Liver (tissue), 9 donors: ENCODE data around the gene U2AF2. TPM values are rescaled to one million over a fixed set of nuclear protein-coding genes. Genes with fewer than 3 reads are reported as not detected.

Experiments used
- DNase-seq: peaks from one replicate; pipeline ENCODE4 v3.0.0-alpha.2; 2017; ENCODE audit warnings: low spot score
- H3K27ac ChIP-seq, 2 donors: one replicate each; pipeline ENCODE4 v1.7.0; 2013; ENCODE audit warnings: inconsistent platforms in 2 of 2, low read length in 2 of 2, control low read depth in 1 of 2, low read depth in 1 of 2, mild to moderate bottlenecking in 1 of 2
- H3K27me3 ChIP-seq, 4 donors: one replicate each; pipeline versions ENCODE4 v1.6.1 to v1.7.0; 2013; ENCODE audit warnings: low read length in 3 of 4, inconsistent platforms in 1 of 4, mild to moderate bottlenecking in 1 of 4, moderate library complexity in 1 of 4; ENCODE audit not compliant: control insufficient read depth in 4 of 4, insufficient read depth in 4 of 4
- H3K36me3 ChIP-seq, 4 donors: one replicate each; pipeline versions ENCODE4 v1.6.1 to v1.7.0; 2013; ENCODE audit warnings: low read length in 3 of 4, mild to moderate bottlenecking in 3 of 4, low read depth in 1 of 4, moderate library complexity in 1 of 4; ENCODE audit not compliant: control insufficient read depth in 4 of 4, insufficient read depth in 3 of 4
- H3K4me1 ChIP-seq, 4 donors: one replicate each; pipeline versions ENCODE4 v1.6.1 to v1.7.0; 2013; ENCODE audit warnings: low read length in 3 of 4, mild to moderate bottlenecking in 3 of 4, moderate library complexity in 1 of 4; ENCODE audit not compliant: control insufficient read depth in 4 of 4, insufficient read depth in 4 of 4
- H3K4me3 ChIP-seq, 3 donors: one replicate each; pipeline versions ENCODE4 v1.6.1 to v1.7.0; 2013; ENCODE audit warnings: low read length in 3 of 3, control low read depth in 1 of 3, low read depth in 1 of 3, mild to moderate bottlenecking in 1 of 3
- H3K9ac ChIP-seq, 2 donors: one replicate each; pipeline ENCODE4 v1.7.0; 2013; ENCODE audit warnings: low read length in 2 of 2, mild to moderate bottlenecking in 2 of 2, moderate library complexity in 2 of 2, control low read depth in 1 of 2, low read depth in 1 of 2
- H3K9me3 ChIP-seq, 4 donors: one replicate each; pipeline versions ENCODE4 v1.6.1 to v1.7.0; 2013; ENCODE audit warnings: low read length in 3 of 4; ENCODE audit not compliant: control insufficient read depth in 4 of 4
- EGR1 ChIP-seq, 2 donors: IDR thresholded peaks; 2 replicates each; pipeline ENCODE4 v1.6.1; 2016 to 2018; ENCODE audit warnings: antibody characterized with exemption in 2 of 2, low read depth in 2 of 2
- FOXA2 ChIP-seq: IDR thresholded peaks from 2 replicates; pipeline ENCODE4 v1.6.1; 2016; ENCODE audit warnings: antibody characterized with exemption
- GABPA ChIP-seq, 2 donors: IDR thresholded peaks in 1 of 2; conservative IDR thresholded peaks in 1 of 2; 2 replicates each; pipeline ENCODE4 v1.6.1; 2016; ENCODE audit warnings: antibody characterized with exemption in 2 of 2, mild to moderate bottlenecking in 1 of 2, moderate library complexity in 1 of 2
- HNF4A ChIP-seq, 2 donors: conservative IDR thresholded peaks; 2 replicates each; pipeline ENCODE4 v1.6.1; 2016; ENCODE audit warnings: antibody characterized with exemption in 2 of 2, mild to moderate bottlenecking in 2 of 2
- JUND ChIP-seq, 2 donors: IDR thresholded peaks; 2 replicates each; pipeline ENCODE4 v1.6.1; 2016; ENCODE audit warnings: antibody characterized with exemption in 2 of 2
- NR2F2 ChIP-seq: IDR thresholded peaks from 2 replicates; pipeline ENCODE4 v1.6.1; 2016; ENCODE audit warnings: antibody characterized with exemption
- RXRA ChIP-seq, 2 donors: IDR thresholded peaks; 2 replicates each; pipeline ENCODE4 v1.6.1; 2017 to 2018; ENCODE audit warnings: antibody characterized with exemption in 2 of 2, mild to moderate bottlenecking in 1 of 2
- SP1 ChIP-seq: IDR thresholded peaks from 2 replicates; pipeline ENCODE4 v1.6.1; 2018; ENCODE audit warnings: antibody characterized with exemption, mild to moderate bottlenecking
- TAF1 ChIP-seq: conservative IDR thresholded peaks from 2 replicates; pipeline ENCODE4 v1.6.1; 2016; ENCODE audit warnings: antibody characterized with exemption, mild to moderate bottlenecking
- YY1 ChIP-seq: IDR thresholded peaks from 2 replicates; pipeline ENCODE4 v1.6.1; 2016; ENCODE audit warnings: antibody characterized with exemption, mild to moderate bottlenecking
- WGBS: extraction: QIAGEN DNeasy Blood & Tissue Kit; methylation state at CpG from one replicate; pipeline ENCODE4 v1.1.7; 2013; 5-methylcytosine and 5-hydroxymethylcytosine counted together
- polyA plus RNA-seq, 2 donors: library from polyadenylated mRNA; stranded (reverse) in 1 of 2; unstranded in 1 of 2; fragments of 200-250 nt in 1 of 2; fragments of >200 nt in 1 of 2; fragmentation: Nextera tagmentation in 1 of 2; extraction: Ambion mirVana in 1 of 2; gene quantifications; one replicate each; pipeline versions ENCODE4 v1.2.1 to v1.2.3, GENCODE V29; 2013 to 2015
- total RNA-seq, 2 donors: library from RNA; depleted of rRNA; stranded (reverse); fragments of >200 nt; gene quantifications; one replicate each; pipeline ENCODE4 v1.2.3, GENCODE V29; 2014
- TF ChIP-seq, protein P1 (sequence below): IDR thresholded peaks from 2 replicates; pipeline ENCODE4 v1.6.1; 2016; ENCODE audit warnings: antibody characterized with exemption
- TF ChIP-seq, protein P2 (sequence below): IDR thresholded peaks from 2 replicates; pipeline ENCODE4 v1.6.1; 2016; ENCODE audit warnings: antibody characterized with exemption
- TF ChIP-seq, protein P3 (sequence below): IDR thresholded peaks from 2 replicates; pipeline ENCODE4 v1.6.1; 2016; ENCODE audit warnings: antibody characterized with exemption
- TF ChIP-seq, protein P4 (sequence below): fragments of 150-350 bp; IDR thresholded peaks from 2 replicates; pipeline ENCODE4 v1.5.1; 2017; ENCODE audit warnings: improper control_type of control experiment, low read depth, low read length; ENCODE audit not compliant: missing input control
- donor health status: healthy.
- donor health status: healthy.
- donor health status: healthy.
- donor health status: healthy.
- donor health status: healthy.

U2AF2 gene
- total and polyA plus RNA-seq, 4 donors = 8.6 to 66.6 (median 51.2) TPM

DNA sequence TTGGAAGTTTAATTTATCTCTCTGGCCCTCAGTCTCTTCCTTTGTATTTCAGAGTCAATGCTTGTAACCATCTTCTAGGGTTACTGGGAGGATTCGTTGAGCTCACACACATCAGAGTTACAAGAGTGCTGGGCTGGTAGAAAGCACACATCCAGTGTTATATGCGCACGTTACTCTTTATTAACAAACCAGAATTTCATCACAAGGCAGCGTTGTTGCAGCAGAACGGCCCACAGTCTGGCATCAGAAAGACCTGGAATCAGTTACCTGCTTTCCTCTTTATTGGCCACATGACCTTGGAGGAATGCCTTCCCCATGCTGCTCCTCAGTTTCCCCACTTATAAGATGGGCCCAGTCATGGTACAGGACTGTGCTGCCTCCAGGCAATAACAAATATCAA, 45.5 kb upstream of the U2AF2 start:
- Histone ChIP-seq H3K4me1 (peaks cover 0 to 18% (median 15%) of the 10 kb centered on the region in 4 donors), H3K36me3 (peaks cover 0 to 8% (median 2%) of the 10 kb centered on the region in 4 donors), H3K27ac (no peak overlapping the region), H3K4me3 (no peak overlapping the region), H3K9me3 (no peaks in the 10 kb centered on the region), H3K9ac (no peak overlapping the region), H3K27me3 (no peaks in the 10 kb centered on the region)
- no peak for DNase-seq
- TF ChIP-seq RXRA (IDR thresholded peaks at IDR 0.05) = no peak
- TF ChIP-seq, protein P1, sequence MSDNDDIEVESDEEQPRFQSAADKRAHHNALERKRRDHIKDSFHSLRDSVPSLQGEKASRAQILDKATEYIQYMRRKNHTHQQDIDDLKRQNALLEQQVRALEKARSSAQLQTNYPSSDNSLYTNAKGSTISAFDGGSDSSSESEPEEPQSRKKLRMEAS = no peak
- no peak for TF ChIP-seq EGR1 (IDR thresholded peaks at IDR 0.05; ENCODE audit: low read depth in 2 of 2)
- TF ChIP-seq HNF4A (conservative IDR thresholded peaks at IDR 0.05) = no peak
- TF ChIP-seq, protein P2, sequence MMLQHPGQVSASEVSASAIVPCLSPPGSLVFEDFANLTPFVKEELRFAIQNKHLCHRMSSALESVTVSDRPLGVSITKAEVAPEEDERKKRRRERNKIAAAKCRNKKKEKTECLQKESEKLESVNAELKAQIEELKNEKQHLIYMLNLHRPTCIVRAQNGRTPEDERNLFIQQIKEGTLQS = no peak
- no peak for TF ChIP-seq GABPA (IDR thresholded peaks at IDR 0.05 in 1 of 2, conservative IDR thresholded peaks at IDR 0.05 in 1 of 2)
- no peak for TF ChIP-seq SP1
- no peak for TF ChIP-seq TAF1
- no peak for TF ChIP-seq NR2F2
- no peak for TF ChIP-seq FOXA2
- TF ChIP-seq, protein P3, sequence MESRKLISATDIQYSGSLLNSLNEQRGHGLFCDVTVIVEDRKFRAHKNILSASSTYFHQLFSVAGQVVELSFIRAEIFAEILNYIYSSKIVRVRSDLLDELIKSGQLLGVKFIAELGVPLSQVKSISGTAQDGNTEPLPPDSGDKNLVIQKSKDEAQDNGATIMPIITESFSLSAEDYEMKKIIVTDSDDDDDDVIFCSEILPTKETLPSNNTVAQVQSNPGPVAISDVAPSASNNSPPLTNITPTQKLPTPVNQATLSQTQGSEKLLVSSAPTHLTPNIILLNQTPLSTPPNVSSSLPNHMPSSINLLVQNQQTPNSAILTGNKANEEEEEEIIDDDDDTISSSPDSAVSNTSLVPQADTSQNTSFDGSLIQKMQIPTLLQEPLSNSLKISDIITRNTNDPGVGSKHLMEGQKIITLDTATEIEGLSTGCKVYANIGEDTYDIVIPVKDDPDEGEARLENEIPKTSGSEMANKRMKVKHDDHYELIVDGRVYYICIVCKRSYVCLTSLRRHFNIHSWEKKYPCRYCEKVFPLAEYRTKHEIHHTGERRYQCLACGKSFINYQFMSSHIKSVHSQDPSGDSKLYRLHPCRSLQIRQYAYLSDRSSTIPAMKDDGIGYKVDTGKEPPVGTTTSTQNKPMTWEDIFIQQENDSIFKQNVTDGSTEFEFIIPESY = no peak
- WGBS = 81% methylated on average over 5 of the region's 5 CpGs

DNA sequence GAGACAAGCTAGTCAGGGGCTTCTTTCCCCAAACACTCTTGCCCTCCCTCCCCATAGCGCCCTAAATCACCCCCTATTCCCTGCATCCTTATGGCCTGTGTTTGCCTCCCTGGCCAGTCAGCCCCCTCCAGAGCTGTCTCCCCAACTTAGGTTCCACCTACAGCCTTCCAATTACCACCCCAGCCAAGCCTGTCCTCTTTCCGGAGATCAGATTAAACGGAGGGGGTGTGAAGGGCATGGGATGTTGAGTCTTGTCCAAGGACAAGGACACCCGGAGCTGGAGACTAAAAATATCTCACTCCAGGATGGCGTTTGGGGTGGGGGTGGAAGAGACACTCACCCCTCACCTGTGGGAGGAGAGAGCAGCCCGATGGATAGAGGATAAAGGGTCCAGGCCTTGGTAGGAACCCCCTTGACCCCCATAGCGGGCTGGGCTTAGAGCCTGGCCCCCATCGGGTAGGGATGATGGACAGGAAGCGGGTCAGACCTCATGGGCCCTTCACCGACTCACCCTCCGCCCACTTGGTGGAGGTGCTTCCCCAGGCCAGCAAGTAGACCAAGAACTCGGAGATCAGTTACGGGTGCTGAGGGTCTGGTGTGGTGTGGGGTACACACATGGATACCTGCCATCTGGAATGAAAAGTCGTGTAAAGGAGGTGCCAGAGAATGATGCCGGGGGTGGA, 43.4 kb upstream of the U2AF2 start:
- DNase-seq = no peak
- peaks cover 0 to 9% (median 7%) of the 10 kb centered on the region in 4 donors for H3K4me1 ChIP-seq
- no peaks in the 10 kb centered on the region for H3K9me3 ChIP-seq
- H3K36me3 ChIP-seq = peaks cover 0 to 20% (median 11%) of the 10 kb centered on the region in 4 donors
- WGBS = 84% methylated on average over 15 of the region's 15 CpGs
- TF ChIP-seq YY1 (no peak), HNF4A (conservative IDR thresholded peaks at IDR 0.05) (no peak), JUND (IDR thresholded peaks at IDR 0.05) (no peak)
- TF ChIP-seq, protein P4, sequence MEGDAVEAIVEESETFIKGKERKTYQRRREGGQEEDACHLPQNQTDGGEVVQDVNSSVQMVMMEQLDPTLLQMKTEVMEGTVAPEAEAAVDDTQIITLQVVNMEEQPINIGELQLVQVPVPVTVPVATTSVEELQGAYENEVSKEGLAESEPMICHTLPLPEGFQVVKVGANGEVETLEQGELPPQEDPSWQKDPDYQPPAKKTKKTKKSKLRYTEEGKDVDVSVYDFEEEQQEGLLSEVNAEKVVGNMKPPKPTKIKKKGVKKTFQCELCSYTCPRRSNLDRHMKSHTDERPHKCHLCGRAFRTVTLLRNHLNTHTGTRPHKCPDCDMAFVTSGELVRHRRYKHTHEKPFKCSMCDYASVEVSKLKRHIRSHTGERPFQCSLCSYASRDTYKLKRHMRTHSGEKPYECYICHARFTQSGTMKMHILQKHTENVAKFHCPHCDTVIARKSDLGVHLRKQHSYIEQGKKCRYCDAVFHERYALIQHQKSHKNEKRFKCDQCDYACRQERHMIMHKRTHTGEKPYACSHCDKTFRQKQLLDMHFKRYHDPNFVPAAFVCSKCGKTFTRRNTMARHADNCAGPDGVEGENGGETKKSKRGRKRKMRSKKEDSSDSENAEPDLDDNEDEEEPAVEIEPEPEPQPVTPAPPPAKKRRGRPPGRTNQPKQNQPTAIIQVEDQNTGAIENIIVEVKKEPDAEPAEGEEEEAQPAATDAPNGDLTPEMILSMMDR = no peak
- TF ChIP-seq, protein P1 = no peak
- no peak overlapping the region for H3K27ac ChIP-seq
- no peak overlapping the region for H3K4me3 ChIP-seq
- H3K9ac ChIP-seq = no peak overlapping the region
- no peaks in the 10 kb centered on the region for H3K27me3 ChIP-seq
